GM23248 (cell line): Measurements from ENCODE around the gene BBIP1. TPM values are rescaled to one million over a fixed set of nuclear protein-coding genes. Genes with fewer than 3 reads are reported as not detected.

Experiments
- DNase-seq: peaks from one replicate; pipeline ENCODE4 v3.0.0-alpha.2; 2015
- H2AFZ ChIP-seq: fragments of 200-600 bp; sonication (generic); 2 replicates; pipeline ENCODE4 v1.6.1; 2016; ENCODE audit warnings: antibody characterized with exemption
- H3F3A ChIP-seq: fragments of 200-600 bp; sonication (generic); 2 replicates; pipeline ENCODE4 v1.6.1; 2016; ENCODE audit warnings: mild to moderate bottlenecking, antibody characterized with exemption, mixed run types; ENCODE audit not compliant: insufficient read depth
- H3K27ac ChIP-seq: fragments of 200-600 bp; sonication (generic); 2 replicates; pipeline ENCODE4 v1.5.1; 2016; ENCODE audit warnings: mild to moderate bottlenecking
- H3K27me3 ChIP-seq: fragments of 200-600 bp; sonication (generic); replicated peaks from 2 replicates; pipeline ENCODE4 v1.6.1; 2016; ENCODE audit warnings: mild to moderate bottlenecking; ENCODE audit not compliant: insufficient read depth
- H3K36me3 ChIP-seq: fragments of 200-600 bp; sonication (generic); 2 replicates; pipeline ENCODE4 v1.6.1; 2016; ENCODE audit warnings: low read depth, mild to moderate bottlenecking
- H3K4me1 ChIP-seq: fragments of 200-600 bp; sonication (generic); 2 replicates; pipeline ENCODE4 v1.6.1; 2016; ENCODE audit warnings: mild to moderate bottlenecking; ENCODE audit not compliant: insufficient read depth
- H3K4me2 ChIP-seq: fragments of 200-600 bp; sonication (generic); one replicate; pipeline ENCODE4 v1.6.1; 2016; ENCODE audit warnings: mild to moderate bottlenecking; ENCODE audit not compliant: unreplicated experiment
- H3K4me3 ChIP-seq: fragments of 200-600 bp; sonication (generic); 2 replicates; pipeline ENCODE4 v1.5.1; 2016; ENCODE audit warnings: mild to moderate bottlenecking
- H3K79me2 ChIP-seq: fragments of 200-600 bp; sonication (generic); 2 replicates; pipeline ENCODE4 v1.6.1; 2016; ENCODE audit warnings: mild to moderate bottlenecking; ENCODE audit not compliant: insufficient read depth
- H3K9ac ChIP-seq: fragments of 200-600 bp; sonication (generic); 2 replicates; pipeline ENCODE4 v1.6.1; 2016; ENCODE audit warnings: mild to moderate bottlenecking
- H3K9me2 ChIP-seq: fragments of 200-600 bp; sonication (generic); 2 replicates; pipeline ENCODE4 v1.6.1; 2016; ENCODE audit warnings: mixed run types, mild to moderate bottlenecking, moderate library complexity; ENCODE audit not compliant: insufficient read depth
- H3K9me3 ChIP-seq: fragments of 200-600 bp; sonication (generic); one replicate; pipeline ENCODE4 v1.6.1; 2017; ENCODE audit warnings: low read depth
- H4K20me1 ChIP-seq: fragments of 200-600 bp; sonication (generic); 2 replicates; pipeline ENCODE4 v1.6.0; 2016; ENCODE audit not compliant: insufficient read depth
- EZH2 ChIP-seq: fragments of 200-600 bp; sonication (generic); IDR thresholded peaks from 2 replicates; pipeline ENCODE4 v1.6.1; 2018; ENCODE audit warnings: antibody characterized with exemption, mild to moderate bottlenecking; ENCODE audit not compliant: insufficient read depth, poor library complexity, severe bottlenecking
- EZH2phosphoT487 ChIP-seq: fragments of 200-600 bp; sonication (generic); IDR thresholded peaks from 2 replicates; pipeline ENCODE4 v1.6.1; 2018; ENCODE audit warnings: antibody characterized with exemption, moderate library complexity, mild to moderate bottlenecking, low read depth; ENCODE audit not compliant: insufficient read depth
- WGBS, 2 experiments: methylation state at CpG; one replicate each; pipeline ENCODE4 v1.1.6; 2015 to 2017; ENCODE audit warnings: low lambda C conversion rate in 2 of 2, low coverage in 1 of 2; ENCODE audit errors: missing lambda C conversion rate in 2 of 2; 5-methylcytosine and 5-hydroxymethylcytosine counted together
- in situ Hi-C: fragments of 300-500 bp; cut with MboI; formaldehyde crosslinking; loops from 2 replicates; pipeline ENCODE4 v1.15.0; 2020
- polyA plus RNA-seq: library from polyadenylated mRNA; unstranded; fragments of >200 nt; fragmentation: Nextera tagmentation; extraction: Ambion mirVana; gene quantifications from 2 replicates; pipeline ENCODE4 v1.2.1, GENCODE V29; 2016
- total RNA-seq: library from RNA; depleted of rRNA; stranded (reverse); fragments of >200 nt; shearing (Covaris generic); gene quantifications from 2 replicates; pipeline ENCODE4 v1.2.3, GENCODE V29; 2014

BBIP1 gene
- total and polyA plus RNA-seq, 2 experiments from 2014 or later: 17.3 to 44.4 TPM

- Histone ChIP-seq H3K4me3 (no peak overlapping the region), H3K4me2 (peak overlapping the region; percentile 31), H3K9ac (no peak overlapping the region), H3K79me2 (no peaks in the 10 kb centered on the region), H4K20me1 (no peaks in the 10 kb centered on the region), H3K36me3 (peaks cover 21% of the 10 kb centered on the region; the same call in 1 of the 2 replicates), H3K27me3 (no peaks in the 10 kb centered on the region), H3F3A (peaks cover 32% of the 10 kb centered on the region), H3K4me1 (peaks cover 26% of the 10 kb centered on the region), H2AFZ (no peak overlapping the region), H3K27ac (peak overlapping the region; percentile 78), H3K9me3 (no peaks in the 10 kb centered on the region), H3K9me2 (no peaks in the 10 kb centered on the region)
- peak; percentile 17 for DNase-seq
- 71 to 77% methylated on average over 3 of the region's 3 CpGs for WGBS, 2 experiments
- TF ChIP-seq EZH2 (no peak), EZH2phosphoT487 (no peak)
- in situ Hi-C loops: no loop called here
These were observed 15.4 kb downstream of the BBIP1 start for GRCh38 chr10:110903280-110904278.

GRCh38 chr10:110901954-110902819 lies 16.8 kb downstream of the BBIP1 start:
- TF ChIP-seq EZH2: no peak
- no peak for TF ChIP-seq EZH2phosphoT487
- Histone ChIP-seq H3K79me2 (no peaks in the 10 kb centered on the region), H4K20me1 (no peaks in the 10 kb centered on the region), H3K9me3 (no peaks in the 10 kb centered on the region), H3K27ac (peak overlapping the region; percentile 78), H3F3A (peaks cover 40% of the 10 kb centered on the region), H2AFZ (no peak overlapping the region), H3K27me3 (no peaks in the 10 kb centered on the region), H3K4me1 (peaks cover 33% of the 10 kb centered on the region), H3K36me3 (peaks cover 21% of the 10 kb centered on the region), H3K4me3 (no peak overlapping the region), H3K4me2 (peak overlapping the region; percentile 31), H3K9ac (peak overlapping the region; percentile 28; the same call in 1 of the 2 replicates), H3K9me2 (no peaks in the 10 kb centered on the region)
- in situ Hi-C loops: no loop called here
- DNase-seq: peak; percentile 86
- WGBS, 2 experiments: 52 to 54% methylated on average over 7 of the region's 7 CpGs

GRCh38 chr10:110900983-110901382 lies 18.0 kb downstream of the BBIP1 start:
- in situ Hi-C loops: no loop called here
- Histone ChIP-seq H4K20me1 (no peaks in the 10 kb centered on the region), H3K79me2 (no peaks in the 10 kb centered on the region), H3K4me1 (peaks cover 40% of the 10 kb centered on the region), H3K9ac (no peak overlapping the region), H3K9me3 (no peaks in the 10 kb centered on the region), H3K36me3 (peaks cover 21% of the 10 kb centered on the region), H3K27ac (no peak overlapping the region), H3K4me2 (no peak overlapping the region), H3K27me3 (no peaks in the 10 kb centered on the region), H3K4me3 (no peak overlapping the region), H3F3A (peaks cover 42% of the 10 kb centered on the region), H2AFZ (no peak overlapping the region), H3K9me2 (no peaks in the 10 kb centered on the region)
- no peak for DNase-seq
- WGBS, 2 experiments: 96% methylated on average over 2 of the region's 2 CpGs
- TF ChIP-seq EZH2phosphoT487: no peak
- TF ChIP-seq EZH2: no peak

GRCh38 chr10:110898391-110898790 lies 20.6 kb downstream of the BBIP1 start:
- TF ChIP-seq EZH2phosphoT487: no peak
- no peak for TF ChIP-seq EZH2
- no peaks in the 10 kb centered on the region for H3K27me3 ChIP-seq
- no peak overlapping the region for H2AFZ ChIP-seq
- H3K4me3 ChIP-seq: no peak overlapping the region
- no peaks in the 10 kb centered on the region for H3K9me2 ChIP-seq
- H3K36me3 ChIP-seq: peaks cover 36% of the 10 kb centered on the region
- peak overlapping the region; percentile 25 for H3K4me2 ChIP-seq
- peaks cover 44% of the 10 kb centered on the region for H3F3A ChIP-seq
- H3K9ac ChIP-seq: no peak overlapping the region
- peaks cover 37% of the 10 kb centered on the region for H3K4me1 ChIP-seq
- H3K27ac ChIP-seq: peak overlapping the region; percentile 22; the same call in 1 of the 2 replicates
- no peaks in the 10 kb centered on the region for H3K79me2 ChIP-seq
- in situ Hi-C loops: loop anchor here (25.0 kb wide), 3 partner anchors 286 to 1239 kb away; partner anchors contain the start of gene SMNDC1
- no peaks in the 10 kb centered on the region for H3K9me3 ChIP-seq
- H4K20me1 ChIP-seq: no peaks in the 10 kb centered on the region
- peak; percentile 57 for DNase-seq
